Parathyroid adenoma (tissue), 2 donors: Measurements from ENCODE around the gene TGFBR1.

Source experiments
- H2AFZ ChIP-seq: fragments of 300-600 bp; sonication (generic); one replicate; pipeline ENCODE4 v1.7.0; 2017; ENCODE audit warnings: antibody characterized with exemption, mild to moderate bottlenecking
- H3K27ac ChIP-seq: fragments of 300-600 bp; sonication (generic); one replicate; pipeline ENCODE4 v1.7.0; 2017
- H3K27me3 ChIP-seq: fragments of 300-600 bp; sonication (generic); one replicate; pipeline ENCODE4 v1.7.0; 2017; ENCODE audit warnings: low read length; ENCODE audit not compliant: control insufficient read depth, insufficient read depth
- H3K36me3 ChIP-seq: fragments of 300-600 bp; sonication (generic); one replicate; pipeline ENCODE4 v1.7.0; 2017; ENCODE audit warnings: low read length; ENCODE audit not compliant: control insufficient read depth, insufficient read depth
- H3K4me1 ChIP-seq: fragments of 300-600 bp; sonication (generic); one replicate; pipeline ENCODE4 v1.7.0; 2017; ENCODE audit warnings: control low read depth
- H3K4me2 ChIP-seq: fragments of 300-600 bp; sonication (generic); one replicate; pipeline ENCODE4 v1.7.0; 2017; ENCODE audit warnings: low read length
- H3K4me3 ChIP-seq: fragments of 300-600 bp; sonication (generic); one replicate; pipeline ENCODE4 v1.7.0; 2017; ENCODE audit warnings: low read depth, low read length
- H3K79me2 ChIP-seq: fragments of 300-600 bp; sonication (generic); one replicate; pipeline ENCODE4 v1.7.0; 2017; ENCODE audit warnings: control low read depth
- H3K9ac ChIP-seq: fragments of 300-600 bp; sonication (generic); one replicate; pipeline ENCODE4 v1.7.0; 2017; ENCODE audit warnings: mild to moderate bottlenecking
- H3K9me3 ChIP-seq: fragments of 300-600 bp; sonication (generic); one replicate; pipeline ENCODE4 v1.7.0; 2017; ENCODE audit warnings: low read length; ENCODE audit not compliant: control insufficient read depth
- TF ChIP-seq, protein P1 (sequence below): fragments of 300-600 bp; sonication (generic); IDR thresholded peaks from one replicate; pipeline ENCODE4 v1.7.0; 2017; ENCODE audit warnings: antibody characterized with exemption, mild to moderate bottlenecking
- donor health status: primary hyperparathyroidism.

Gene TGFBR1

DNA sequence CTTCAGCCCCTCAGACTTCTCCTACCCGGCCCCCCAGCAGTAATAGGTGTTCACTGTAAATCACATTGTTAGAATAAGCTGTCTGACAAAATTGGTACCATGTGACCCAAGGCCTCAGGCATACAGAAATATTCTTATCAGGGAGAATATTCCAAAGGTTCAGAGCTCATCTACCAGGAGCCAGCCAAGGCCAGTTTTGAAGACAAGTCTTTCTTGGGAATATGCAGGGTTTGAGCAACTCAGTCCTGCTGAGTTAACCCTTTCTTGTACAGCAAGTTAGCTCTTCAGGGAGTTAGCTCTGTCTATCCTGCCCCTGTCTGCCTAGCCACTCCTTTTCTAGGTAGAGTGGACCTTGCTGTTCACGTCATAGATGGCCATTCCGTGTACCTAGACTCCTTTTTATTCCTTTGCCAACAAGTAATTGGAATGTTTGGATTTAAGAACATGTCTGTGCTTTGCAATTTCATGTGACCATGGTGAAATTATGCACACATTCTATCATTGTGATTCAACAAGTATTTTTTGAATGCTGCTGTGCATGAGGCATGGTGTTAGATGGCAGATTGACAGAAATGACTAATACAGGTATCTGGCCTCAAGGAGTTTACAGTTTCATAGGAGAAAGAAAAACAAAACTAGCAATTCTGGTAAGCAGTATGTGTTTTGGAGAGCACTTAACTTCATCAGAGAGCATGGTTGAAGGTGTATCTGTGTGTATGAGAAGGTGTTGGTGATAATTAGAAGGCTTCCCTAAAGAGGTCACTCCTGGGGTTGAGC is 22.6 kb downstream of the TGFBR1 start:
- H3K4me3 ChIP-seq: no peak overlapping the region
- no peaks in the 10 kb centered on the region for H3K4me1 ChIP-seq
- no peak overlapping the region for H2AFZ ChIP-seq
- no peaks in the 10 kb centered on the region for H3K79me2 ChIP-seq
- H3K9me3 ChIP-seq: no peaks in the 10 kb centered on the region
- TF ChIP-seq, protein P1, sequence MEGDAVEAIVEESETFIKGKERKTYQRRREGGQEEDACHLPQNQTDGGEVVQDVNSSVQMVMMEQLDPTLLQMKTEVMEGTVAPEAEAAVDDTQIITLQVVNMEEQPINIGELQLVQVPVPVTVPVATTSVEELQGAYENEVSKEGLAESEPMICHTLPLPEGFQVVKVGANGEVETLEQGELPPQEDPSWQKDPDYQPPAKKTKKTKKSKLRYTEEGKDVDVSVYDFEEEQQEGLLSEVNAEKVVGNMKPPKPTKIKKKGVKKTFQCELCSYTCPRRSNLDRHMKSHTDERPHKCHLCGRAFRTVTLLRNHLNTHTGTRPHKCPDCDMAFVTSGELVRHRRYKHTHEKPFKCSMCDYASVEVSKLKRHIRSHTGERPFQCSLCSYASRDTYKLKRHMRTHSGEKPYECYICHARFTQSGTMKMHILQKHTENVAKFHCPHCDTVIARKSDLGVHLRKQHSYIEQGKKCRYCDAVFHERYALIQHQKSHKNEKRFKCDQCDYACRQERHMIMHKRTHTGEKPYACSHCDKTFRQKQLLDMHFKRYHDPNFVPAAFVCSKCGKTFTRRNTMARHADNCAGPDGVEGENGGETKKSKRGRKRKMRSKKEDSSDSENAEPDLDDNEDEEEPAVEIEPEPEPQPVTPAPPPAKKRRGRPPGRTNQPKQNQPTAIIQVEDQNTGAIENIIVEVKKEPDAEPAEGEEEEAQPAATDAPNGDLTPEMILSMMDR: no peak
- H3K9ac ChIP-seq: no peak overlapping the region
- no peak overlapping the region for H3K4me2 ChIP-seq
- no peaks in the 10 kb centered on the region for H3K36me3 ChIP-seq
- no peak overlapping the region for H3K27ac ChIP-seq
- H3K27me3 ChIP-seq: no peaks in the 10 kb centered on the region

DNA sequence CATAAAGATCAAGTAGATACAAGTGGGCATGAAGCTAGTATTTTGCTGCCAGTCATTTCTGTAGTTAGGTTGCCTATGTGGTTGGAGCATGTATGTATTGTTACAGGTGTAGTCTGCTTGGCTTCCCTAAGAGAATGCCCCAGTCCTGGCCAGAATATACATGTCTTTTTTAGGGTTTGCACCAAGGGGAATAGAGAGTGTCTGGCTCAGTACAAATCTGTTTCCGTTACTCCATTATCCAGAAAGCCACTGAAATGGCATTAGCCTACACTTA is 23.2 kb downstream of the TGFBR1 start:
- Histone ChIP-seq H3K79me2 (no peaks in the 10 kb centered on the region), H2AFZ (no peak overlapping the region), H3K4me1 (no peaks in the 10 kb centered on the region), H3K4me3 (no peak overlapping the region), H3K27me3 (no peaks in the 10 kb centered on the region), H3K4me2 (no peak overlapping the region), H3K9me3 (no peaks in the 10 kb centered on the region), H3K36me3 (no peaks in the 10 kb centered on the region), H3K9ac (no peak overlapping the region), H3K27ac (no peak overlapping the region)
- TF ChIP-seq, protein P1: no peak

DNA sequence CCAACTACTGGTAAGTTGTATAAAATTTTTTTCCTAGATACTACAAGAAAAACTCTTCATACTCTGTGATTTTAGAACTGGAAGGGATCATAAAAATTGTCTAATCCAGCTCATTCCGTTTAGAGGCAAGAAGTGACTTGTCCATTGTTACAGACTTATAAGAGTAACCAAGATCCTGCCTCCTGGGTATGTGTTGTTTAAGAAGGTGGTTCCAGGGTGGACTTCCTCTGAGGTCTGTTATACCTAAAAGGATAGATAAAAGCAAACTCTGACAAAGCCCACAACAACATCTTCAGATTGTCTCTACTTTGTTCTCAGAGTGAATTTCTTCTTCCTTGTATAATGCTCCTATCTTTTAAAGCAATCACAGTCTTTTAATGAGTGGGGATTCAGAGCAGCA is 24.2 kb downstream of the TGFBR1 start:
- Histone ChIP-seq H3K36me3 (no peaks in the 10 kb centered on the region), H3K27ac (no peak overlapping the region), H3K4me2 (no peak overlapping the region), H3K27me3 (no peaks in the 10 kb centered on the region), H3K4me1 (no peaks in the 10 kb centered on the region), H3K79me2 (no peaks in the 10 kb centered on the region), H2AFZ (no peak overlapping the region), H3K9me3 (no peaks in the 10 kb centered on the region), H3K4me3 (no peak overlapping the region), H3K9ac (no peak overlapping the region)
- TF ChIP-seq, protein P1: no peak

DNA sequence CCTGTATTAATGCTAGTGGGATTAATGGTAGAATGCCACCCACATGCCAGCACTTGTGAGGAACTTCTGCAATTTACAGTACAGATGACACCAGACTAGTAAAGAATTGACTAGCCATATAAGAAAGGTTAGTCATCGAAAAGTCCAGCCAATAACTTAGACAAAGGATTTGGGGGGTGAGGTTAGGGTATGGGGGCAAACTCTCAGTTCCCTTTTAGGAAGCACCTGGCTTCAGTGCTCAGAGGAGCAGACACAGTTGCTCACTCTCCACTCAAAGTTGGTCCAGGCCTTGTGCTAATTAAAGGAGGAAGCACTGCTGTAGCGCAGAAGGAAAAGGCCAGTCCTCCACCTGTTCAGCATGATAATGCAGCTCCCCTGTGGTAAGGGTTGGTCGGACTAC is 25.2 kb downstream of the TGFBR1 start:
- H3K4me1 ChIP-seq: no peaks in the 10 kb centered on the region
- no peak overlapping the region for H2AFZ ChIP-seq
- no peak overlapping the region for H3K27ac ChIP-seq
- no peaks in the 10 kb centered on the region for H3K36me3 ChIP-seq
- H3K27me3 ChIP-seq: no peaks in the 10 kb centered on the region
- H3K9me3 ChIP-seq: no peaks in the 10 kb centered on the region
- H3K79me2 ChIP-seq: no peaks in the 10 kb centered on the region
- TF ChIP-seq, protein P1: no peak
- no peak overlapping the region for H3K4me2 ChIP-seq
- no peak overlapping the region for H3K9ac ChIP-seq
- H3K4me3 ChIP-seq: no peak overlapping the region

DNA sequence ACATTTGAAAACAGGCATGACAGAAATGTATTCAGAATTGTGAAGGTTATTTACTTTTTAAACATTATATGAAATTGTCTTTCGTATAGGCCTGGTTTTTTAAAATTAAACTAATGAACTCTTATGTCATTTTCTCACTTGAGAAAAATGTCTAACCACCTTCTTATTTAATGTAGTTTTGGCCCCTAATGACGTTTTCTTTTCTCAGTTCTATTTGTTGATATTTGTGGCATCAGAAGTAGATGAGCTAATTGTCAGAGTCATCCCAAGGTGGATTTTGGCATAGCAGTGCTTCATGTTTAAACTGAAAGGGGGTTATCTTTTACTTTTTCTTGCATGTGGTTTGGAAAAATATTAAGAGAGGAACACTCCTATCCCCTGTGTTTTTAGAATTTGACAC is 28.2 kb downstream of the TGFBR1 start:
- H3K4me2 ChIP-seq: no peak overlapping the region

More for the DNA sequence above, 28.2 kb downstream of the TGFBR1 start:
- Histone ChIP-seq H2AFZ (no peak overlapping the region), H3K27me3 (no peaks in the 10 kb centered on the region), H3K36me3 (no peaks in the 10 kb centered on the region), H3K9me3 (no peaks in the 10 kb centered on the region), H3K27ac (no peak overlapping the region), H3K79me2 (no peaks in the 10 kb centered on the region), H3K4me3 (no peak overlapping the region), H3K9ac (no peak overlapping the region), H3K4me1 (no peaks in the 10 kb centered on the region)
- TF ChIP-seq, protein P1: no peak
